ENCODE measurements around the gene ETNPPL.

GRCh38 chr4:108714880-108715279, 48.0 kb downstream of the ETNPPL start:
- TF ChIP-seq CTCF (IDR thresholded peaks at IDR 0.05) (no peak), POLR2A (IDR thresholded peaks at IDR 0.05) (no peak)
